Measurements from ENCODE around the gene ATP10B.
"Not testable (repeated sequence)": the region's sequence is repeated elsewhere in the genome, so short reads cannot be mapped to it uniquely, and the experiment has no call there.

ATP10B gene, protein sequence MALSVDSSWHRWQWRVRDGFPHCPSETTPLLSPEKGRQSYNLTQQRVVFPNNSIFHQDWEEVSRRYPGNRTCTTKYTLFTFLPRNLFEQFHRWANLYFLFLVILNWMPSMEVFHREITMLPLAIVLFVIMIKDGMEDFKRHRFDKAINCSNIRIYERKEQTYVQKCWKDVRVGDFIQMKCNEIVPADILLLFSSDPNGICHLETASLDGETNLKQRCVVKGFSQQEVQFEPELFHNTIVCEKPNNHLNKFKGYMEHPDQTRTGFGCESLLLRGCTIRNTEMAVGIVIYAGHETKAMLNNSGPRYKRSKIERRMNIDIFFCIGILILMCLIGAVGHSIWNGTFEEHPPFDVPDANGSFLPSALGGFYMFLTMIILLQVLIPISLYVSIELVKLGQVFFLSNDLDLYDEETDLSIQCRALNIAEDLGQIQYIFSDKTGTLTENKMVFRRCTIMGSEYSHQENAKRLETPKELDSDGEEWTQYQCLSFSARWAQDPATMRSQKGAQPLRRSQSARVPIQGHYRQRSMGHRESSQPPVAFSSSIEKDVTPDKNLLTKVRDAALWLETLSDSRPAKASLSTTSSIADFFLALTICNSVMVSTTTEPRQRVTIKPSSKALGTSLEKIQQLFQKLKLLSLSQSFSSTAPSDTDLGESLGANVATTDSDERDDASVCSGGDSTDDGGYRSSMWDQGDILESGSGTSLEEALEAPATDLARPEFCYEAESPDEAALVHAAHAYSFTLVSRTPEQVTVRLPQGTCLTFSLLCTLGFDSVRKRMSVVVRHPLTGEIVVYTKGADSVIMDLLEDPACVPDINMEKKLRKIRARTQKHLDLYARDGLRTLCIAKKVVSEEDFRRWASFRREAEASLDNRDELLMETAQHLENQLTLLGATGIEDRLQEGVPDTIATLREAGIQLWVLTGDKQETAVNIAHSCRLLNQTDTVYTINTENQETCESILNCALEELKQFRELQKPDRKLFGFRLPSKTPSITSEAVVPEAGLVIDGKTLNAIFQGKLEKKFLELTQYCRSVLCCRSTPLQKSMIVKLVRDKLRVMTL (N-terminal part only)

DNA sequence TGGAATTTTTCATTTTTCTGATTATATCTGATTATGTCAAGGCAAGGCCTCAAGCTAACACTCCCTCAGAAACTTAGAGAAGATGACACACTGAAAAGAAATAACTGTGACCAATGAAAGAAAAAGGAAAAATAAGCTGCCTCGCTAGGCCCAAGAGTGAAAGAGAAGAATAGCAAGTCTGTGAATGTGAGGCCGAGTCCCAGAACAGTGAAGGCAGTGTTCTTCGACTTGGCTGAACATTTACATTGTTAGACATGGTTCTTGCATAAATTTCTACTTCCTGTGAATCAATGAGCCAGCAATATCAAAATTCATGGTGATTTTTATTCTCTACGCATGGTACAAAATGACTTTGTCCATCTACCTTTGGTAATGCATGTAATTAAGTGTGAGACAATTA lies at the start of gene ATP10B:
ATP10B (minus strand) TSS at position 163 of the 400 bp plus-strand sequence. CDS start 164,137 bp downstream, outside the sequence.
- DNase-seq = no peak

DNA sequence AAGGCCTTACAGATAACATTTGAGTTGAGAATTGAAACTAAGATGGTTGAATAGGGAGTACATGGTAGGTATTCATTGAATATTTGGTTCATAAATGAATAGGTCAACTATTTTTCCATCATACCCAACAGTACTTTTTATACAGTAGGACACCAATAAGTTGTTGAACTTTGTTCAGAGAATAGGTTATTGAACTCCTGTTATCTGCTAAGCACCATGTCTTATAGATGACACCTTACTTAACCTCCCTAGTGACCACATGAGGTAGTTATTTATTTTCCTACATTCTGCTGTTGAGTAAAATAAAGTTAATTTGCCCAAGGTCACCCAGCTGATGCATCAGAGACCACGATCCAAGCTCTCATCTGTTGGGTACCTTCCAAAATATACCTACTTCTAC lies 49.6 kb upstream of the ATP10B start:
- DNase-seq = no peak

DNA sequence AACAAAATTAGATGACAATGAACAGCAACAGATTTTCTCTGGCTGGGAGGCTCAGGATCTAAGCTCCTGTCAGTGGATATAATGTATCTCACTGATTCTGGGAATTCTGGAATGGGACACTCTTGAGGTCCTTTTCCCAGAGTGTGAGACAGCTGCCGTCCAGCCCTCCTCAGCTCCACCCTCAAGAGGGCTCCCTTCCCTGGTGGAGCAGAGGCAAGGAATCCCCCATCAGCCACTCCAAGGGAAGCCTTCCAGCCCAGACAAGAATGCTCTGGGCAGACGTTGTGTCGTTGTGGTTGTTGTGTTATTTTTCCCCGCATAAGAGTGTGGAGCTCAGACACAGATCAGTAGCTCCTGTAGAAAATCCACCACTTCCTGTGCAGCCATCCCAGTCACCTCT lies 47.7 kb upstream of the ATP10B start:
- DNase-seq = no peak

DNA sequence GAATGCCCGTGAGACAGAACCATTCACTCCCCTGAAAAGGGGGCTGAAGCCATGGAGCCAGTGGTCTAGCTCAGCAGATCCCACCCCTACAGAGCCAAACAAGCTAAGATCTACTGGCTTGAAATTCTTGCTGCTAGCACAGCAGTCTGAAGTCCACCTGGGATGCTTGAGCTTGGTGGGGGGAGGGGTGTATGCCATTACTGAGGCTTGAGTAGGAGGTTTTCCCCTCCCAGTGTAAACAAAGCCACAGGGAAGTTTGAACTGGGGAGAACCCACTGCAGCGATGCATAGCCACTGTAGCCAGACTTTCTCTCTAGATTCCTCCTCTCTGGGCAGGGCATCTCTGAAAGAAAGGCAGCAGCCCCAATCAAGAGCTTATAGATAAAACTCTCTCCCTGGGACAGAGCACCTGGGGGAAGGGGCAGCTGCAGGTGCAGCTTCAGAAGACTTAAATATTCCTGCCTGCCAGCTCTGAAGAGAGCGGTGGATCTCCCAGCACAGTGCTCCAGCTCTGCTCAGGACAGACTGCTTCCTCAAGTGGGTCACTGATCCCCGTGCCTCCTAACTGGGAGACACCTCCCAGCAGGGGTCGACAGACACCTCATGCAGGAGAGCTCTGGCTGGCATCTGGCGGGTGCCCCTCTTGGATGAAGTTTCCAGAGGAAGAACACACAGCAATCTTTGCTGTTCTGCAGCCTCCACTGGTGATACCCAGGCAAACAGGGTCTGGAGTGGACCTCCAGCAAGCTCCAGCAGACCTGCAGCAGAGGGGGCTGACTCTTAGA lies 41.4 kb upstream of the ATP10B start:
- not testable (repeated sequence) for DNase-seq

DNA sequence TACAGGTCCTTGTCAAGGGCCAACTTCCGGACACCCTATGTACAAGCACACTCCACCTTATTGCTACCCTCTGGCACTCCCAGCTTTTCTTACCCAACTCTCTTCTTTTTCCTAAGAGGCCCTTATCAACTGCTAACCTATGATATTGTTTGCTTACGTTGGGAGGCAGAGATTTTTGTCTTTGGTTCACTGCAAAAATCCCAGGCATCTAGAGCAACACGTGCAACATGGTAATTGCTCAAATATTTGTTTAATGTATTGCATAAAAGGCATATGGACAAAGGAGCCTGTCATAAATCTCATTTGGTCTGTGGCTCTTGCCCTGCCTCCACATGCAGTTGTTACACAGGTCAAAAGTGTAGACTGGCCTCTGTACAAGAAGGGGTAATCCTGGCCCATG lies 35.8 kb upstream of the ATP10B start:
- DNase-seq = no peak

DNA sequence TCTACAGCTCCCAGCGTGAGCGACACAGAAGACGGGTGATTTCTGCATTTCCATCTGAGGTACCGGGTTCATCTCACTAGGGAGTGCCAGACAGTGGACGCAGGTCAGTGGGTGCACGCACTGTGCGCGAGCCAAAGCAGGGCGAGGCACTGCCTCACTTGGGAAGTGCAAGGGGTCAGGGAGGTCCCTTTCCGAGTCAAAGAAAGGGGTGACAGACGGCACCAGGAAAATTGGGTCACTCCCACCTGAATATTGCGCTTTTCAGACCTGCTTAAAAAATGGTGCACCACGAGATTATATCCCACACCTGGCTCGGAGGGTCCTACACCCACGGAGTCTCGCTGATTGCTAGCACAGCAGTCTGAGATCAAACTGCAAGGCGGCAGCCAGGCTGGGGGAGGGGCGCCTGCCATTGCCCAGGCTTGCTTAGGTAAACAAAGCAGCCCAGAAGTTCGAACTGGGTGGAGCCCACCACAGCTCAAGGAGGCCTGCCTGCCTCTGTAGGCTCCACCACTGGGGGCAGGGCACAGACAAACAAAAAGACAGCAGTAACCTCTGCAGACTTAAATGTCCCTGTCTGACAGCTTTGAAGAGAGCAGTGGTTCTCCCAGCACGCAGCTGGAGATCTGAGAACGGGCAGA lies 21.7 kb upstream of the ATP10B start:
- DNase-seq = not testable (repeated sequence)

DNA sequence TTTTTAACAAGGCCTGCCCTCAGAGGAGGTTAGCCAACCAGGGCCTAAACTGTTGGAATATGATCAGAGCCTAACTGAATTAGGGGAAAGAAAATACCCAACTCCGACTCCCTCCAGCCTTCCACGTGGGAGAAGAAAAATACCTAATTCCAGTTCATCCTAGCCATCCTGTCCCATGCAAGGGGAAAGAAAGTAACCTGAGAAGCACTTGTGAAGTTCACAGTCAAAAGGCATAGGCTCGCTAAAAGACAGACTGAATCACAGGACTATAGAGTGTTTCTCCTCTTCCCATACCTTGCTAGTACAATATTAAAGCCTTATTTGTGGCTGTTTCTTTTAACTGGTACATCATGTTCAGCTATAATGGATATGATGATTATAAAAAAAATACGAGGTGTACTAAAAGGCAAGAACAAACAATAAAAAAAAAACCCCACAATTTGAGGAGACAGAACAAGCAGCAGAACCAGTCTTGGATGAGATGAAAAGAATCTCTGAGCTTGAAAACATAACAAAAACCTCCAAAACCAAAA lies 18.0 kb upstream of the ATP10B start:
- DNase-seq = no peak

DNA sequence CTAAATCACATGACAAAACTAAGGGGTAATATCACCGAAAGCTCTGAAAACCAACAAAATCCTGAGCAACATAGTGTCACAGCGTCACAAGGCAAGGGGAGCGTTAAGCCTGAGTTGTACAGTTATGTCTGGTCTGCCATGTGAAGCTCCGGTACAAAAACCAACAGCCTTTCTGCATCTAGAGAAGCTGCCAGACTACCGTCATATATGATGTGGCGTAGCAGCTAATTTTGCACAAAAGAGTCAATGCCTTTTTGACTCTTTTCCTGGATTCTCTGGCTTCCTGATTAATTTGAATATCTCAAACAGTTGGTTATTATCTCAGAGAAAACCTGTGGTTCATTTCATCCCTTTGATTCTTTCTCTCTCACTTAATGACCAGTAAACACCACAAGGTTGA lies 16.0 kb upstream of the ATP10B start:
- DNase-seq = no peak

DNA sequence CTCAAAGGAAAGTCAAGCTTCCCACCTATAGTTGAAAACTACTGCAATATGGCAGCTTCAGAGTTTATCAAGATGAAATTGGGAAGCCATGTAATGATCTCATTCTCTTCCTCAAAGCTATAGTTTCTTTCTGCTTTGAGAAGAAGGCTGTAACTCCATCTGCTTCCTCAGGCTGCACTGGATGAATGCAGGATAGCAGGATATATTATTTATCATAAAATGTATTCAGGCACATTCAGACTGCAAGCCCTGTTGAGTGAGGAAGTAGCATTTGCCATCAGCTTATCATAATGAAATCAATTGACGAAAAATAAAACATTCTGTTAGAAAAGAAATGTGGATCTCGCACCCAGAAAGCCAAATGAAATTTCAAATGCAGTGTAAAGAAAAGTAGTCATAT lies 560 bp downstream of the ATP10B start:
- DNase-seq = no peak

DNA sequence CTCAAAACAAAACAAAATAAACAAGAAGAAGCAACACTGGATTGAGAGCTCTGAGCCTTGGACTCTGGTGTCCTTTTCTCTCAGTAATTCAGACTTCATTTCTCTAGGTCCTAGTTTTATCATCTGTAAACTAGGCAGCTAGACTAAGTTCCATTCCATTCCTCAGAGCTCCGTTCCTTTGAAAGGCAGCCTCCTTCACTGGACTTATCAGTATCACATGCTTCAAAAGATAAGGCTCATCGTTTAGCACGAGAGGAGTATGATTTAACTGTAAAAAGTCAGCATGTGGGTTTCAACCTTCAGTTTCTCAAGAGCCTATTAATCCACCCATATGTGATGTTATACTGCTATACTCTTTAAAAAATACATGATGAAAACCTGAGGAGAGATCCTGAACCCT lies 1.6 kb downstream of the ATP10B start:
- DNase-seq = no peak

DNA sequence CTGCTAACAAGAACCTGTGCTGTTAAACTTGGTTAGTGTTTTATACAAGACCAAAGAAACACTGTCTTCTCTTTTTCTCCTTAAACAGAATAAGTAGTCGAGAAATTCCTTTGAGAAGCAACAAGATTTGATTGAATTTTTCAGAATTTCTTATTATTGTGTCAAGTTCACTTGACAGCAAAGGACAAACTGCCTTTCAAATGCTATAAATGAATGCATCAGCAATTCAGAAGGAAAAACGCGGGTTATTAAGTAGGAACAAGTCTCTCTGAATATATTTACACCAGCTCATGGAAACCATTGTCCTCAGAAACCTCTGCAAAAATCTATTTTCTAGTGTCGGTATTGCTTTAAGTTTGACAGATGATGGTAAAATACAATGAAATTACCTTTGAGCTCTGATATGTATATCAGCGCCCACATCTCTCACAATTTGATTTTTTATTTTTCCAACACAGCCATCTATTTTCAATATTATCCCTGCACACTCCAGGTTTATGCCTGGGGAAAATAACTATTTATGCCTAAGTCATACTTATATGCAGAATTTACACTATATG lies 4.4 kb downstream of the ATP10B start:
- no peak for DNase-seq

DNA sequence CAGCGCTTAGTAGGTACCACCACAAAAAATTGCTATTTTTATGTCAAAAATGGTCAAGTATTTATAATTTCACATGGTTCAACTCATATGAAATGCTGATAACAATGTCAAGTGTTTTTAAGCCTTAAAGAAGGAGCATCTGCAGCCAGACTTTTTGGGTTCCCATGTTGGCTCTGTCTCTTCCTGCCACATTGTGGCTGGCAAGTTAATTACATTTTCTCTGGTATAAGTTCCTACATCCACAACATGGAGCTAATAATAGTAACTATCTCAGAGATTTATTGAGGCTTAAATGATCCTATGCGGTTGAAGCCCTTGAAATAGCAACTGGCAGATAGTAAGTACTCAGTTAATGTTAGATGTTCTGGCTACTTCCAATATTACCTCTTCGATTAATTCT lies 5.4 kb downstream of the ATP10B start:
- no peak for DNase-seq

DNA sequence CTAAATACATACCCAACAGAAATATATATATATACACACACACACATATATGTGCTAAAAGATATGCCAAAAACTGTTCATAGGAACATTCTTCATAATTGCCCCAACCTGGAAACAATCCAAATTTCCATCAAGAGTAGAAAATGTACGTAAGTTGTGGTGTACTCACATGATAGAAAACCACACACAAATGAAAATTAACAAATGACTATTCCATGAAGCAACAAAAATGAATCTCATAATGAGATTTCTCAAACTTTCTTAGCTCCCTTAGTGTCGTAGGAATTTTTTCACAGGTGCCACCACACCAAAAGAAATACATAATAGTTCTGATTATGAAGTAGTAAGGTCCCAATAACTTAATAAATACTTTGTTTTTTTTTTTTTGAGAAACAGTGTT lies 7.8 kb downstream of the ATP10B start:
- DNase-seq = no peak

DNA sequence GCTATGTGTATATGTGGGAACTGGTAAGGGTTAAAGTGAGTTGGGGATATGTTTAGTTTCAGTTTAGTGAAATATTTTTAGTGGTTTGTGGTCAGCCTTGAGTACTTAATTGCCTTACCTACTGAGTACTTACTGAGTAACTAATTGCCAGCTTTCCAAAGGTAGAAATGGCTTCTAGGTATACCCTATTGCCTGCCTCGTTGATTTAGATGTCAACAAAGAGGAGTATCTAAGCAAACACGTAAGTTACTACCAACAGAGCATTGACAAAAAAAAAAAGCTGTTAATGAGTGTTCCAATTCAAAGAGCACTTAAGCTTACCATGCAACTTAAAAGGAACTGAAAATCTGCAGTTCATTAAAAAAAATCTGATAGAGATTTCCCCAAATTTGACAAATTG lies 8.8 kb downstream of the ATP10B start:
- peak; percentile 1 for DNase-seq

DNA sequence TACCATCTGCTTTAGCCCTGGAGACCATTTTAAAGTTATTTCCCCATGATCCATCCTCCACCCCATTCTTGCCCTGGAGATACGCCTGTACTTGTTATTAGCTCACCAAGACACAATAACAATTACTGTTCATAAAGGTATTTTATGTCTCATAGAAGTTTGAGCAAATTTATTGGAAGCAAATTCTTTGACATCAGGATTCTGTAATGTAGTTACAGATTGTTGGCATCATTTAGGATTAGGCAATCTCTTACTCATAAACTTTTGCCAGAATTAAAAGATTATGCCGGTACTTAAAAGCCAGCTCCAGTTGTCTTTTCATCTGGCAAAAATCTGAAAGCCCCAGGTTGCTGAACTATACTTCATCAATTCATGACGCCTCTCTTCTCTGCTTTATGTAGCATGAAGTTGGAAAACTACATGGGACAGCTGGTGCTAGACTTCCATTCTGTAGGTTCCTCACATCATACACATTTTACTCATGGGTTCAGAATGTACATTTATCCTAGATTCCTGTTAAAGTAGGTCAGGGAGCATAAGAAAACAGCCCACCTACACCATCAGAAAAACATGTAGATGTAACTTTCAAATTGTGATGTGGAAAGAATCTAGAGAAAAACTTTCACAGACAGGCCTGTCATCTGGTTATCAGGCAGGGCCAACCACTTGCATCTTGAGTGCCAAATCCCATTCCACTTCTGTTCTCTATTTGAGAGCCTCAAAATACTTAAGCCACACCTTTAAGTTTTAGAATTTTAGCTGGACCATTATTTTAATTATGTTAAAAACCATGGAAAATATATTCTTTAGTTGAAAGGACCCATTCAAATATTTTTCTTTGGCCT lies 14.0 kb downstream of the ATP10B start:
- no peak for DNase-seq

DNA sequence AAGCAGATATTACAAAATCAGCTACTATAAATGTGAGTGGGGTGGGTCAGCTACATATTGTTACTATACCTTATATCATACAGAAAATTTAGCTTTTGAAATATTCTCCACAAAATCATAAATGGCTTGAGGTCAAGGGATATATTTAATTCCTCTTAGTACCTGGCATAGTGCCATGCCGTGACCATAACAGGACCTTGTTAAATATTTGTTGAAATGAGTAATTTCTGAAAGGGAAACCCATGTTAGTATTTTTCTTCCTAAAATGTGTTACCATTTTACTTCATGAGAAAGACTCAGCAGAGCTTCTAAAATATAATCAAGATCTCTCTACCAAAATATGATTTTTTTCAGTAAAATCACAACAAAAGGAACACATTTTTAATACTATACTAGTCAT lies 14.8 kb downstream of the ATP10B start:
- no peak for DNase-seq

DNA sequence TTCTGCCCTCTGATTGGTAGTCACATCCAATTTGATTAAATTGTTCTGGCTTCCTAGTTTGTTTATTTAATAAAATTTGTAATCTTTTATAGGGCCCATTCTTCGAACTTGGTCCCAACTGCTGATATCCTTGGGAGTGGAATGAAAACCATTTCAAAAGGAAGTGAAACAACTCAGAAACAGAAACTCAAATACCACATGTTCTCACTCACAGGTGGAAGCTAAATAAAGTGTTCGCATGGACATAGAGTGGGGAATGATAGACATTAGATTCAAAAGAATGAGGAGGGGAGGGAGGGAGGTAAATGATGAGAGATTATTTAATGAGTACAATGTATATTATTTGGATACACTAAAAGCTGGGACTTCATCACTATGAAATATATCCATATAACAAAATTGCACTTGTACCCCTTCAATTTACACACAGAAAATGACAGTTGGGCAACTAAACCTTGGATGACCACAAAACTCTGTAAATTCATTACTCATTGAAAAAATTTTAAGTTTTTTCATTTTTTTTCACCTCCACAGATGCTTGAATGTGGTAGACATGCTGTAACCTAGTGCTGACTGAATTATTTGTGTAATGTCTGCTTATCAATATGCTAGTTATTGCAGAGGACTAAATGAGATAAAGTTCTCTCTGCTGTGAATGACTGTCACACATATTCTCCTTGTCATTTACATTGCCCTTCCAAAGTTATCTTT lies 16.0 kb downstream of the ATP10B start:
- no peak for DNase-seq

DNA sequence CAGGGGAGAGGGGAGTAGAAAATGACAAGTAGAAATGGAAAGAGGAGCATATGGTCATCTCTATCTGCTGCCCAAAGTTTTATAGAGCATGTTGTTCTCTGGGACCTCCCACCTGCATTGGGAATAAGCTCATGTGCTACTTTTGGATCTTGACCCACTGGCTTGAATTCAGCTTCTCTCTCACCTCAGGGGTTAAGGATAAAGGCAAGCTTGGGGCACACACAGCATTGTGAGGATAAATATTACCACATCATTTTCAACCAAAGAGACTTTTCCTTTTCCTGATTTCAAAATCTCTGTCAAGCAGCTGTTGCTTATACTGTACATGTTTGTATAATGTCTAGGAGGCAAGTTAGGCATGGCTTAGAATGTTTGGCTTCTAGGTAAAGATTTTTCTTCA lies 16.6 kb downstream of the ATP10B start:
- no peak for DNase-seq

DNA sequence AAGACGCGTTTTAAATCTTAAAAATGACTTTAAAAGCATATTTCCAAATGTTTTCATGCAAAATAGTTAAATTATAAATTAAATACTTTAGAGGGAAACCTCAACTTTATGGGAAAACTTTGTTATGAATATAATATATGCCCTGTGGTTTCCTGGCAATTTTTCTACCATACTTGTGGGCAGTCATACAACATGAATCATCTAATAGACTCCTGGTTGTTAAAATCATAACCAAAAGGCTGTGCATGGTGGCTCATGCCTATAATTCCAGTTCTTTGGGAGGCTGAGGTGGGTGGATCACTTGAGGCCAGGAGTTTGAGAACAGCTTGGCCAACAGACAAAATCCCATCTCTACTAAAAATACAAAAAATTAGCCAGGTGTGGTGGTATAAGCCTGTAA lies 18.2 kb downstream of the ATP10B start:
- no peak for DNase-seq

DNA sequence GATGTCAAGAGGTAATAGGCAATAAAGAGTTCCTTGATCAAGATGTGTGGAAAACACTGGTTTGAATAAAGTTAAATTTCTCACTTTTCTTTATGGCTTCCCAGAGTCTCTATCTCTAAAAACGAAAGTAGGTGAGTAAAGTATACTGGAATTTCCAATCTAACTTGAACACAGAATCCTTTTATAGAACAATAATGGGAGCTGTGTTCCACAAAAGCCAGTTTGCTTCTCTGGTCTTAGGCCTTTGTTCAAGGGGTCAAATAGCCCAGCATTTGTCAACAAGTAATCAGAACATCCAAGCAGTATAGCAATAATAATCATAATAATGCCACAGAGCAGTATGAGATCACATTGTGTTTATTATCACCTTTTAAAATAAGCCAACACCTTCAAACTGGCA lies 20.2 kb downstream of the ATP10B start:
- no peak for DNase-seq
